Loucy (cell line): Measurements from ENCODE around the gene LPO.

Experiments used
- EZH2phosphoT487 ChIP-seq: fragments of 200-600 bp; IDR thresholded peaks from 2 replicates; pipeline ENCODE4 v1.6.1; 2018; ENCODE audit warnings: antibody characterized with exemption, mild to moderate bottlenecking, moderate library complexity, borderline replicate concordance
- TF ChIP-seq, protein P1 (sequence below): fragments of 200-600 bp; sonication (generic); conservative IDR thresholded peaks from 2 replicates; pipeline ENCODE4 v1.5.1; 2014; ENCODE audit warnings: mild to moderate bottlenecking, antibody characterized with exemption, low read length

DNA sequence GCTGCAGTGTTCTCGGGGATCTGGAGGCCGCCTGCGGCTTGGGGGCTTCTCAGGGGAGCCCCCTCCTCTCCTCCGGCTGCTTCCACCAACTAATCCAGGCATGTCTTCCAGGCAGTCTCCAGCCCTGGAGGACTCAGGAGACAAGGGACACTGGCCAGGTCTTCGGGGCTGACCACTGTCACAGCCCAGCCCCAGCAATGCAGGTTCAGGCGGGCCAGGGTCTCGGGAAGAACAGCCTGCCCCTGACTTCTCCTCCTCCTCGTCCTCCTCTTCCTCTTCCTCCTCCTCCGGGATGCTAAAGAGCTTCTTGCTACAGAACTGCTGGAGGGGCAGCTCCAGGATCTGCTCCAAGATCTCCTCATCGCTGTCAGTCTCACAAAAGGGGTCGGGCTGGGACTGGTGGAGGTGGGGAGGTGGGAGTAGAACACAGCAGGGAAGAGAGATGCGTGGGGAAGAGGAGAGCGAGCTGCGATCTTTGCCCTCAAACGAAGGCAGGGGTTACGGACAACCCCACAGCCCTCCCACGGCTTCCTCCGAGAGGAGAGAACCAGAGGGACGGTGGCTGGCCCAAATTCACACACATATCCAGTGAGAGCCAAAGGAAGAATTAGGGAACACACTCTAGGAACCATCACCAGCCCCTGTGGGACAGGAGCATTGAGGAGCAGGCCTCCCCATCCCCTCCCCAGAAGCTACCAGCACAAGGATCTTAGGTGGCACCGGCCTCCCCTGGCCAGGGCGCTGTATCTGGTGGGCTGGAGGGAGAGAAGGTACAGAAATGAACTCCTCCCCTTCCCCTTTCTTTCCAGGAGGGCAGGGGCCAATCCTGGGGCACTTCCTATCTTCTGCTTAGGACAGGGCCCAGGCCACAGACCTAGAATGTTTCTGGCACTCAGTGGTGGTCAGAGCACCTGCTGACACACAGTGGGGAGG is 70.9 kb downstream of the LPO start:
- TF ChIP-seq, protein P1, sequence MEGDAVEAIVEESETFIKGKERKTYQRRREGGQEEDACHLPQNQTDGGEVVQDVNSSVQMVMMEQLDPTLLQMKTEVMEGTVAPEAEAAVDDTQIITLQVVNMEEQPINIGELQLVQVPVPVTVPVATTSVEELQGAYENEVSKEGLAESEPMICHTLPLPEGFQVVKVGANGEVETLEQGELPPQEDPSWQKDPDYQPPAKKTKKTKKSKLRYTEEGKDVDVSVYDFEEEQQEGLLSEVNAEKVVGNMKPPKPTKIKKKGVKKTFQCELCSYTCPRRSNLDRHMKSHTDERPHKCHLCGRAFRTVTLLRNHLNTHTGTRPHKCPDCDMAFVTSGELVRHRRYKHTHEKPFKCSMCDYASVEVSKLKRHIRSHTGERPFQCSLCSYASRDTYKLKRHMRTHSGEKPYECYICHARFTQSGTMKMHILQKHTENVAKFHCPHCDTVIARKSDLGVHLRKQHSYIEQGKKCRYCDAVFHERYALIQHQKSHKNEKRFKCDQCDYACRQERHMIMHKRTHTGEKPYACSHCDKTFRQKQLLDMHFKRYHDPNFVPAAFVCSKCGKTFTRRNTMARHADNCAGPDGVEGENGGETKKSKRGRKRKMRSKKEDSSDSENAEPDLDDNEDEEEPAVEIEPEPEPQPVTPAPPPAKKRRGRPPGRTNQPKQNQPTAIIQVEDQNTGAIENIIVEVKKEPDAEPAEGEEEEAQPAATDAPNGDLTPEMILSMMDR = no peak
- TF ChIP-seq EZH2phosphoT487 = no peak
